Stimulated activated CD4-positive, alpha-beta T cell treated with anti-CD3 and anti-CD28 coated beads, Interleukin-12 subunit alpha, Interleukin-12 subunit beta, amount 100 ng/mL, for 24 hours (primary cell): Measurements from ENCODE around the gene SH3BP1.

ENCODE experiments used
- DNase-seq, 2 experiments: peaks; one replicate each; pipeline ENCODE4 v3.0.0-alpha.2; 2020; ENCODE audit warnings: low read depth in 2 of 2

The SH3BP1 gene

GRCh38 chr22:37659066-37659896 lies 19.8 kb downstream of the SH3BP1 start:
- no peak for DNase-seq

- DNase-seq, result no peak
These were observed 20.6 kb downstream of the SH3BP1 start for GRCh38 chr22:37659897-37660708.

DNA sequence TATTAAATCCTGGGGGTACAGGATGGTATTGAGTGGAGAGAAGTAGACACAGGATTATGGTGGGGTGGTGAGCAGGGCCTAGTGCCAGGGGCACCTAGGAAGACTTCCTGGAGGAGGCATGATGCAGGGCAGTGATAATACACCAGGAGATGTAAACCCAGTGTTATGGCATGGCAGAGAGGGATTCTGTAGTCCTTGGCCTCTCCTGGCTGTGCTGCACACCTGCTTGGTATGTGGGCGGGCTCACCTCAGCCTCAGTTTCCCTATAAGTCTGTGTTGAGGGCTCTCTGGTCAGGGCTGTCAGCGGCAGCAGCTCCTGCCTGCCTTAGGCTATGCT lies 21.2 kb downstream of the SH3BP1 start:
- no peak for DNase-seq

- no peak for DNase-seq
These were observed 21.9 kb downstream of the SH3BP1 start for GRCh38 chr22:37661160-37661924.

- DNase-seq, result no peak
These were observed 22.6 kb downstream of the SH3BP1 start for GRCh38 chr22:37662039-37662438.

DNA sequence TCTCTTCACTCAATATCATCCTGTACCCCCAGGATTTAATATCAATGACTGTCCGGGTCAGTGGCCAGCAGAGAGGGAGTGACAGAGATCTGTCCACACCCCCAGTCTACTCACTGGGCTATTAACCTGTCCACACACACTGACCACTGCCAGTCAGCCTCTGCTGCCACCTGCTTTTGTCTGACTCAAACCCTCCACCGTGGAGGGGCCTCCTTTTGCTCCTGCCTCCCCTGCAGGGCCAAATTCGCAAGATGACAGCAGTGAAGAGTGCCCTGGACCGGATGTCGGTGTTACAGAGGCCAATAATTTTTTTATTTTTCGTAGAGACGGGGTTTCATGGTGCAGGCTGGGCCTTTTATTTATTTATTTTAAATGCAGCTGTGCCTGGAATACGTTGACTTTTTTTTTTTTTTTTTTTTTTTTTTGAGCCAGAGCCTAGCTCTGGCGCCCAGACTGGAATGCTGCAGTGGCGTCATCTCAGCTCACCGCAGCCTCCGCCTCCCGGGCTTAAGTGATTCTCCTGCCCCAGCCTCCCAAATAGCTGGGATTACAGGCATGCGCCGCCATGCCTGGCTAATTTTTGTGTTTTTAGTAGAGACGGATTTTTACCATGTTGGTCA lies 24.2 kb downstream of the SH3BP1 start:
- DNase-seq, result no peak

GRCh38 chr22:37664249-37665101 lies 25.0 kb downstream of the SH3BP1 start:
- DNase-seq, result no peak

DNA sequence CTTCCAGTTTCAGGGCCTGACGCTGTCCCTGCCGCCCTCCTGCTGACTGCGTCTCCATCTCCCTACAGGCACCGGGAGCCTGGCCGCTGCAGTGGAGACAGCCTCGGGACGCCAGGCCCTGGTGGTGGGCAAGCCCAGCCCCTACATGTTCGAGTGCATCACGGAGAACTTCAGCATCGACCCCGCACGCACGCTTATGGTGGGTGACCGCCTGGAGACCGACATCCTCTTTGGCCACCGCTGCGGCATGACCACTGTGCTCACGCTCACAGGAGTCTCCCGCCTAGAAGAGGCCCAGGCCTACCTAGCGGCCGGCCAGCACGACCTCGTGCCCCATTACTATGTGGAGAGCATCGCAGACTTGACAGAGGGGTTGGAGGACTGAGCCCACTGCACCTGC lies 26.0 kb downstream of the SH3BP1 start:
- DNase-seq, result no peak

DNA sequence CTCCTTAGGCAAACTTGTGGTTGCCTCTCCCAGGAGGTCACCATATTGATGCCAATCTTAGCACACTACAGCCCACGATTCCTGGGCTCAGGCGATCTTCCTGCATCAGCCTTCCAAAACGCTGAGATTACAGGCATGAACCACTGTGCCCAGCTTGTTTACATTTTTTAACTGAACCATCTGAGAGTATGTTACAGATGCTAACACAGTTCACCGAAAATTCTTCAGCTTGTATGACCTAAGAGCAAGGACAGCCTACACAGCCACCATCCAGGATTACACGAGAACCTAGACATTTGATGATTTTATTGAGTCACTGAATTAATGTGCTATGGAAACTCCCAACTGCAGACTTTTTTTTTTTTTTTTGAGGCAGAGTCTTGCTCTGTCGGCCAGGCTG lies 30.1 kb downstream of the SH3BP1 start:
- no peak for DNase-seq

DNA sequence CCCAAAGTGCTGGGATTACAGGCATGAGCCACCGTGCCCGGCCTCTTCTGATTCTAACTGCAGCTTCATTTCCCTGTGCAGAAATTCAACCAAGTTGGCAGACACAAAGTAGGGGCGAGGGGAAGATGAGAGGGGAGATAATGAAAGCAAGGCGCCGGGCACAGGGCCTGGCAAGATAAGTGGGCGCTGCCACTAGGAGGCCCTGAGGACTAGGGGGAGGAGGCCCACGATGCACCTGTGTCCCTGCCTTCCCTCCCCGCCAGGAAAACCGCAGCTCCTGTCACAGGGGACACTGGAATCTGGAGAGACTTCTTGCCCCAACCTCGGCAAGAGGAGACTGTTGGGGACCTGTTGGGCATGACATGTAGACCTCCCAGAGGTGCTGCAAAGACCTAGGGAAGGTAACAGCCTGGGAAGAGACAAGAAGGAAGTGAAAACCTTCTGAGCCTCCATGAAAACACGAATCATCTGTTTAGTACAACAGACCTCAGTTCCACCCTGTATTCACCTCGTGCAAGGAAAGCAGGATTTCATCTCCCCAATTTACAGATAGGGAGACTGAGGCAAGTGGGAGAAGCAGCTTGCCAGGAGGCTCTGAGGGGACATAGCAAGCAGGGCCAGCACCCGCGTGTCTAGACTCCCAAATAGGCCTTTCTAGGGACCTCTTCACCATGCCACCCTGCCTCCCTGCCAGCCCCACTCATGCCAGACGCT lies 32.9 kb downstream of the SH3BP1 start:
- no peak for DNase-seq

DNA sequence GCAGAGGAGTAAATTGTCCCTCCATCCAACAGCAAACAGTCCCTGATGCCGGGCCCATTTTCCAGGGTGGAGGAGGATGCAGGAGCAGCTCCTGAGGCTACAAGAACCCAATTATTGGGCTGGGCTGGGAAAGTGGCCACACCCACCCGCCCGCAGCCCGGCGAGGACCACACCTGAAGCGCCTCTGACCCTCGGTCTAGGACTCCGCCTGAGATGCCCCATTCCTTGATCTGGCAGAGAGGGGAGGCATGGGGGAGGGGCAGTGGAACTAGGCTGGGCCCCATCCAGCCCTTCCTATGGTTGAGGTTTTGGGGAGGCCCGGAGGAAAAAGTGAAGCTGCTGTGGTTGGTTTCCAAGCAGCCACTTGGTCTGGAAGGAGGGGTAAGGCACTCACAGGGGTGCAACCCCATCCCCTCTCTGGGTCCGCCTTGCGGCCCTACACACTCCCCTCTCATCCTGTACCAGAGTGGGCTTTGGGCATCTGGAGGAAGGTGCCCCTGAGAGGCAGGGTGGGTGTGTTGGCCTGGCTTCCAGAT lies 33.5 kb downstream of the SH3BP1 start:
- no peak for DNase-seq

- DNase-seq, result no peak
These were observed 34.8 kb downstream of the SH3BP1 start for GRCh38 chr22:37674248-37674647.

- peak in 1 of 2 experiments; percentile 59 for DNase-seq
These were observed 35.8 kb downstream of the SH3BP1 start, which contains the start of gene LGALS1 for GRCh38 chr22:37674951-37675929. TSS of gene LGALS1 (plus strand) at chr22:37675636. CDS start at chr22:37675703, 67 bp downstream.

- DNase-seq, result no peak
These were observed 36.7 kb downstream of the SH3BP1 start for GRCh38 chr22:37675930-37676735.

DNA sequence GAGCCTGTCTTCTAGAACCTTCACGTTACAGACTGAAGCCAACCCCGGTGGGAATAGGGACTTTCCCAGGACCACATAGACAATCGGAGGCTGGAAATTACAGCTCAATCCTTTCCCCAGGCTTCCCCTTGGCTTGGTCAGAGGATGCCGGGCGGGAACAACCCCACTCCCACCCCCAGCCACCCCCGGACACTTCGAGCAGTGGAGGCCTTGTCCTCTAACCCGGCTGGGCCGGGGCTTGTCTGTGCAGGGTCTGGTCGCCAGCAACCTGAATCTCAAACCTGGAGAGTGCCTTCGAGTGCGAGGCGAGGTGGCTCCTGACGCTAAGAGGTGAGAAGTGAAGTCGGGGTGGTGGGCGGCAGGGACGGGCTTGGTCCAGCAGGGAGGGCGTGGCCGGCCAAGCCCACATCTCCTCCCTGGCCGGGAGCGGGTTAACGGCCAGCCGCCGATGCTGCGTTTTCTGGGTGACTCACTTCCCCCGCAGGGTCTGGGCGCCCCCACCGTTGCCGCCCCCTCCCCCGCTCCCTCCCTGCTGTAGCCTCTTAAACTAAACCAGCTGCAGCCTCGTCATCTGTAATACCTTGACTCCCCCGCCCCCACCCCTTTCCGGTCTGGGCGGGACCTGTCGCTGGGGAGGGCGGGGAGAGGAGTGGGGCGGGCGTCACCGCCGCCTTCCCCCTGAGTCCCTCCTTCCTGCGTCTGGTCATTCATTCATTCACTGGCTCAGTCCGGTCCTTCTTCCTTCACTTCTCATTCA lies 37.4 kb downstream of the SH3BP1 start:
- peak; percentile 78 to 91 for DNase-seq

GRCh38 chr22:37677493-37677974 lies 38.1 kb downstream of the SH3BP1 start:
- no peak for DNase-seq

DNA sequence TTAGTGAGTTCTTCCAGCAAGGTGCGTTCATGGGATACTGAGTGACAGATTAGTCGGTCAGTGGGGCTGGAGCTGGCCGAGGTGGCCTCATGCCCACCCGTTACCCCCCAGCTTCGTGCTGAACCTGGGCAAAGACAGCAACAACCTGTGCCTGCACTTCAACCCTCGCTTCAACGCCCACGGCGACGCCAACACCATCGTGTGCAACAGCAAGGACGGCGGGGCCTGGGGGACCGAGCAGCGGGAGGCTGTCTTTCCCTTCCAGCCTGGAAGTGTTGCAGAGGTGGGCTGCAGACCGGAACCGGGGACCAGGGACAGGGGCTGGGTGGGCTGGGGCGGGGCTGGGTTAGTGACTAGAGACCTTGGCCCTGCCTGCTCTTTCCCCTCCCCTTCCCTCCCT lies 38.9 kb downstream of the SH3BP1 start:
- no peak for DNase-seq
